Neuronal stem cell (in vitro differentiated cells): ENCODE results near the gene GABRR2.

Experiments used
- DNase-seq: peaks from one replicate; pipeline ENCODE4 v3.0.0-alpha.2; 2013; ENCODE audit warnings: low spot score
- H2AFZ ChIP-seq: one replicate; pipeline ENCODE4 v1.6.1; 2013; ENCODE audit warnings: mild to moderate bottlenecking, low read length, inconsistent platforms
- H2AK5ac ChIP-seq: 2 replicates; pipeline ENCODE4 v1.6.1; 2013; ENCODE audit warnings: low read depth, mild to moderate bottlenecking, inconsistent platforms, low read length, moderate library complexity, mixed read lengths
- H2BK120ac ChIP-seq: 2 replicates; pipeline ENCODE4 v1.6.1; 2013; ENCODE audit warnings: low read depth, mild to moderate bottlenecking, inconsistent platforms, low read length, moderate library complexity, mixed read lengths
- H2BK12ac ChIP-seq: one replicate; pipeline ENCODE4 v1.6.1; 2013; ENCODE audit warnings: low read length, inconsistent platforms
- H2BK15ac ChIP-seq: 2 replicates; pipeline ENCODE4 v1.6.1; 2013; ENCODE audit warnings: mild to moderate bottlenecking, low read length, inconsistent platforms, mixed read lengths
- H2BK5ac ChIP-seq: one replicate; pipeline ENCODE4 v1.6.1; 2013; ENCODE audit warnings: inconsistent platforms, mild to moderate bottlenecking, low read length, moderate library complexity
- H3K14ac ChIP-seq: one replicate; pipeline ENCODE4 v1.6.1; 2013; ENCODE audit warnings: low read length, inconsistent platforms
- H3K18ac ChIP-seq: 2 replicates; pipeline ENCODE4 v1.6.1; 2013; ENCODE audit warnings: low read length, inconsistent platforms
- H3K23ac ChIP-seq: 2 replicates; pipeline ENCODE4 v1.6.1; 2013; ENCODE audit warnings: low read depth, mild to moderate bottlenecking, mixed read lengths, low read length, inconsistent platforms; ENCODE audit not compliant: poor library complexity
- H3K27ac ChIP-seq: replicated peaks from 3 replicates; pipeline ENCODE4 v1.5.1; 2013; ENCODE audit warnings: low read length, inconsistent platforms
- H3K27me3 ChIP-seq, 3 experiments: 2 replicates each; pipeline ENCODE4 v1.6.1; 2013; ENCODE audit warnings: low read length in 3 of 3, mild to moderate bottlenecking in 2 of 3, inconsistent platforms in 1 of 3, low read depth in 1 of 3, mixed read lengths in 1 of 3, moderate library complexity in 1 of 3; ENCODE audit not compliant: control insufficient read depth in 3 of 3, insufficient read depth in 3 of 3
- H3K36me3 ChIP-seq, 2 donors: replicated peaks in 1 of 2; 2 replicates each; pipeline ENCODE4 v1.6.1; 2013; ENCODE audit warnings: low read length in 2 of 2; ENCODE audit not compliant: control insufficient read depth in 2 of 2, insufficient read depth in 2 of 2
- H3K4ac ChIP-seq: 2 replicates; pipeline ENCODE4 v1.6.1; 2013; ENCODE audit warnings: inconsistent platforms, mild to moderate bottlenecking, low read length, moderate library complexity
- H3K4me1 ChIP-seq, 2 donors: 1 replicate in 1 of 2; 2 replicates in 1 of 2; pipeline ENCODE4 v1.6.1; 2013; ENCODE audit warnings: low read length in 2 of 2, low read depth in 1 of 2; ENCODE audit not compliant: control insufficient read depth in 2 of 2, insufficient read depth in 1 of 2
- H3K4me2 ChIP-seq: one replicate; pipeline ENCODE4 v1.6.1; 2013; ENCODE audit warnings: mild to moderate bottlenecking, low read length, inconsistent platforms; ENCODE audit not compliant: insufficient read depth, poor library complexity, severe bottlenecking
- H3K4me3 ChIP-seq, 2 donors: 2 replicates each; pipeline ENCODE4 v1.5.1; 2013; ENCODE audit warnings: low read length in 2 of 2, mild to moderate bottlenecking in 2 of 2, inconsistent platforms in 1 of 2, moderate library complexity in 1 of 2
- H3K79me1 ChIP-seq: one replicate; pipeline ENCODE4 v1.6.1; 2013; ENCODE audit warnings: low read depth, mild to moderate bottlenecking, inconsistent platforms, low read length, moderate library complexity
- H3K9ac ChIP-seq: one replicate; pipeline ENCODE4 v1.6.1; 2013; ENCODE audit warnings: mild to moderate bottlenecking, low read depth, low read length, inconsistent platforms; ENCODE audit not compliant: poor library complexity
- H3K9me3 ChIP-seq, 2 donors: replicated peaks in 1 of 2; 2 replicates each; pipeline versions ENCODE3 to v1.6.1; 2013; ENCODE audit warnings: low read length in 2 of 2, mild to moderate bottlenecking in 2 of 2, inconsistent platforms in 1 of 2, low read depth in 1 of 2, mixed read lengths in 1 of 2, moderate library complexity in 1 of 2; ENCODE audit not compliant: control insufficient read depth in 2 of 2, insufficient read depth in 1 of 2
- H4K8ac ChIP-seq: one replicate; pipeline ENCODE4 v1.6.1; 2013; ENCODE audit warnings: low read depth, mild to moderate bottlenecking, inconsistent platforms, low read length, moderate library complexity
- H4K91ac ChIP-seq: one replicate; pipeline ENCODE4 v1.6.1; 2013; ENCODE audit warnings: low read length, low read depth, mild to moderate bottlenecking, inconsistent platforms; ENCODE audit not compliant: poor library complexity
- WGBS, 2 donors: extraction: QIAGEN DNeasy Blood & Tissue Kit; methylation state at CpG; one replicate each; pipeline ENCODE4 v1.1.7; 2013; ENCODE audit warnings: missing lambda C conversion rate in 2 of 2, mixed read lengths in 1 of 2; ENCODE audit not compliant: insufficient read length in 2 of 2, insufficient replicate concordance in 1 of 2; ENCODE audit errors: extremely low coverage in 2 of 2; 5-methylcytosine and 5-hydroxymethylcytosine counted together

GABRR2 gene

GRCh38 chr6:89359561-89359960, 44.5 kb upstream of the GABRR2 start:
- H2BK15ac ChIP-seq: no peak overlapping the region
- no peaks in the 10 kb centered on the region for H3K36me3 ChIP-seq
- H3K9me3 ChIP-seq: no peaks in the 10 kb centered on the region
- peak overlapping the region; percentile 6 for H2AFZ ChIP-seq
- no peak overlapping the region for H4K8ac ChIP-seq
- H3K23ac ChIP-seq: no peak overlapping the region
- no peak for DNase-seq
- no CpG with 5 or more reads among the region's 1 CpG for WGBS, 2 donors
- H2BK12ac ChIP-seq: no peak overlapping the region
- no peak overlapping the region for H3K4me3 ChIP-seq
- peak overlapping the region; percentile 50 for H3K27ac ChIP-seq
- H3K4me1 ChIP-seq: peaks cover 2 to 5% of the 10 kb centered on the region in 2 donors
- no peak overlapping the region for H2AK5ac ChIP-seq
- no peak overlapping the region for H2BK5ac ChIP-seq
- H3K9ac ChIP-seq: no peak overlapping the region
- no peak overlapping the region for H2BK120ac ChIP-seq
- no peak overlapping the region for H3K4ac ChIP-seq
- H3K27me3 ChIP-seq: no peaks in the 10 kb centered on the region
- no peak overlapping the region for H3K4me2 ChIP-seq
- H4K91ac ChIP-seq: no peak overlapping the region
- H3K79me1 ChIP-seq: no peaks in the 10 kb centered on the region
- peak overlapping the region; percentile 48 for H3K18ac ChIP-seq
- H3K14ac ChIP-seq: no peak overlapping the region

GRCh38 chr6:89357390-89357789, 42.3 kb upstream of the GABRR2 start:
- no peak overlapping the region for H2BK5ac ChIP-seq
- H3K14ac ChIP-seq: no peak overlapping the region
- no peaks in the 10 kb centered on the region for H3K9me3 ChIP-seq
- H4K8ac ChIP-seq: no peak overlapping the region
- no peaks in the 10 kb centered on the region for H3K36me3 ChIP-seq
- H3K4me1 ChIP-seq: peaks cover 2 to 11% of the 10 kb centered on the region in 2 donors
- no peaks in the 10 kb centered on the region for H3K79me1 ChIP-seq
- no peak overlapping the region for H2BK12ac ChIP-seq
- H3K9ac ChIP-seq: no peak overlapping the region
- no peak overlapping the region for H2AFZ ChIP-seq
- H4K91ac ChIP-seq: no peak overlapping the region
- no peak overlapping the region for H3K23ac ChIP-seq
- H3K4me3 ChIP-seq: no peak overlapping the region
- H3K27ac ChIP-seq: no peak overlapping the region
- H3K4ac ChIP-seq: no peak overlapping the region
- no peak overlapping the region for H2BK15ac ChIP-seq
- H3K18ac ChIP-seq: no peak overlapping the region
- no peak overlapping the region for H2BK120ac ChIP-seq
- no peaks in the 10 kb centered on the region for H3K27me3 ChIP-seq
- WGBS, 2 donors: no CpG with 5 or more reads among the region's 3 CpGs
- H2AK5ac ChIP-seq: no peak overlapping the region
- H3K4me2 ChIP-seq: no peak overlapping the region
- DNase-seq: no peak

GRCh38 chr6:89356642-89357170, 41.6 kb upstream of the GABRR2 start:
- Histone ChIP-seq H3K9me3 (no peaks in the 10 kb centered on the region), H2BK5ac (no peak overlapping the region), H4K91ac (no peak overlapping the region), H3K27ac (no peak overlapping the region), H3K4me2 (no peak overlapping the region), H2AK5ac (no peak overlapping the region), H4K8ac (no peak overlapping the region), H3K27me3 (no peaks in the 10 kb centered on the region), H3K36me3 (no peaks in the 10 kb centered on the region), H3K4me3 (no peak overlapping the region), H3K23ac (no peak overlapping the region), H3K14ac (no peak overlapping the region), H3K18ac (no peak overlapping the region), H3K79me1 (no peaks in the 10 kb centered on the region), H2BK12ac (no peak overlapping the region), H3K4me1 (peaks cover 2 to 11% of the 10 kb centered on the region in 2 donors), H3K4ac (no peak overlapping the region), H2AFZ (no peak overlapping the region), H2BK120ac (no peak overlapping the region), H3K9ac (no peak overlapping the region), H2BK15ac (no peak overlapping the region)
- no CpG with 5 or more reads among the region's 1 CpG for WGBS, 2 donors
- DNase-seq: no peak

- H3K4ac ChIP-seq: no peak overlapping the region
- no peaks in the 10 kb centered on the region for H3K9me3 ChIP-seq
- H3K4me1 ChIP-seq: peaks cover 6 to 11% of the 10 kb centered on the region in 2 donors
- H3K79me1 ChIP-seq: no peaks in the 10 kb centered on the region
- no peak overlapping the region for H2AFZ ChIP-seq
- no peak overlapping the region for H2BK120ac ChIP-seq
- no peaks in the 10 kb centered on the region for H3K36me3 ChIP-seq
- H3K18ac ChIP-seq: no peak overlapping the region
- no peak for DNase-seq
- no peak overlapping the region for H3K9ac ChIP-seq
- H3K4me3 ChIP-seq: no peak overlapping the region
- no peak overlapping the region for H2BK15ac ChIP-seq
- H2AK5ac ChIP-seq: no peak overlapping the region
- WGBS, 2 donors: no CpG with 5 or more reads among the region's 2 CpGs
- H2BK12ac ChIP-seq: no peak overlapping the region
- no peak overlapping the region for H2BK5ac ChIP-seq
- H3K23ac ChIP-seq: no peak overlapping the region
- H3K4me2 ChIP-seq: no peak overlapping the region
- H3K27me3 ChIP-seq: no peaks in the 10 kb centered on the region
- no peak overlapping the region for H3K14ac ChIP-seq
- H4K8ac ChIP-seq: no peak overlapping the region
- H3K27ac ChIP-seq: no peak overlapping the region
- no peak overlapping the region for H4K91ac ChIP-seq
Observed at GRCh38 chr6:89355511-89356194, 40.6 kb upstream of the GABRR2 start.
